ENCODE data around the gene BAHCC1. TPM values are rescaled to one million over a fixed set of nuclear protein-coding genes. Genes with fewer than 3 reads are reported as not detected.

Gene BAHCC1
- total and polyA plus RNA-seq, 9 of the 15 experiments (the other 6 are each of a cell fraction or from before 2014, with no cell fraction given): 0.14 to 26.9 (median 5.0) TPM

DNA sequence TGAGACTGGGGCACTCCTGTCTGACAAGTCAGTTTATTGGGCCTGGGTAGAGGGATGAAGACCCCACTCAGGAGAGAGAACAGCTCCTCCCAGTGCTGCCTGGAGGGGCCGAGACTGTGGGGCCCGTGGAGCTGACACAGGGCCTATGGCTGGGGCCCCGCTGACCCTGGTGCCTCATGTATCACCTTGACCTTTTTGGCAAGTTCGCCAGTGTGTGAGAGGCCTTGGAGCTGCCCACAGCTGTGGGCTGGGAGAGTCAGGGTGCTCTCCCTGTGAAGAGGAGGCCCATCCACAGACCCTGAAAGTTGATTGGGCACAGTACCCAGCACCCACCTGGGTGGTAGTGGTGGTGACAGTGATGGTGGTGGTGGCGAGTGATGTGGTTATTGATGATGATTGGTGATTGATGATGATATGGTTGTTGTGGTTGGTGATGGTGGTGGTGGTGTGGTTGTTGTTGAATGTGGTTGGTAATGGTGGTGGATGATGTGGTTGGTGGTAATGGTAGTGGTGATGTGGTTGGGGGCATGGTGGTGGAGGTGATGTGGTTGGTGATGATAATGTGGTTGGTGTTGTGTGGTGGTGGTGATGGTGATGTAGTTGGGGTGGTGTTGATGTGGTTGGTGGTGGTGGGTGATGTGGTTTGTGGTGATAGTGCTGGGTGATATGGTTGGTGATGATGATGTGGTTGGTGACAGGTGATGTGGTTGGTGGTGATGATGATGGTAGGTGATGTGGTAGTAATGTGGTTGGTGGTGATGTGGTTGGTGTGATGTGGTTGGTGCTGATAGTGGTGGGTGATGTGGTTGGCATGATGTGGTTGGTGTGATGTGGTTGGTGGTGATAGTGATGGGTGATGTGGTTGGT, 29.1 kb downstream of the BAHCC1 start (continued):
- TF ChIP-seq, protein P1, sequence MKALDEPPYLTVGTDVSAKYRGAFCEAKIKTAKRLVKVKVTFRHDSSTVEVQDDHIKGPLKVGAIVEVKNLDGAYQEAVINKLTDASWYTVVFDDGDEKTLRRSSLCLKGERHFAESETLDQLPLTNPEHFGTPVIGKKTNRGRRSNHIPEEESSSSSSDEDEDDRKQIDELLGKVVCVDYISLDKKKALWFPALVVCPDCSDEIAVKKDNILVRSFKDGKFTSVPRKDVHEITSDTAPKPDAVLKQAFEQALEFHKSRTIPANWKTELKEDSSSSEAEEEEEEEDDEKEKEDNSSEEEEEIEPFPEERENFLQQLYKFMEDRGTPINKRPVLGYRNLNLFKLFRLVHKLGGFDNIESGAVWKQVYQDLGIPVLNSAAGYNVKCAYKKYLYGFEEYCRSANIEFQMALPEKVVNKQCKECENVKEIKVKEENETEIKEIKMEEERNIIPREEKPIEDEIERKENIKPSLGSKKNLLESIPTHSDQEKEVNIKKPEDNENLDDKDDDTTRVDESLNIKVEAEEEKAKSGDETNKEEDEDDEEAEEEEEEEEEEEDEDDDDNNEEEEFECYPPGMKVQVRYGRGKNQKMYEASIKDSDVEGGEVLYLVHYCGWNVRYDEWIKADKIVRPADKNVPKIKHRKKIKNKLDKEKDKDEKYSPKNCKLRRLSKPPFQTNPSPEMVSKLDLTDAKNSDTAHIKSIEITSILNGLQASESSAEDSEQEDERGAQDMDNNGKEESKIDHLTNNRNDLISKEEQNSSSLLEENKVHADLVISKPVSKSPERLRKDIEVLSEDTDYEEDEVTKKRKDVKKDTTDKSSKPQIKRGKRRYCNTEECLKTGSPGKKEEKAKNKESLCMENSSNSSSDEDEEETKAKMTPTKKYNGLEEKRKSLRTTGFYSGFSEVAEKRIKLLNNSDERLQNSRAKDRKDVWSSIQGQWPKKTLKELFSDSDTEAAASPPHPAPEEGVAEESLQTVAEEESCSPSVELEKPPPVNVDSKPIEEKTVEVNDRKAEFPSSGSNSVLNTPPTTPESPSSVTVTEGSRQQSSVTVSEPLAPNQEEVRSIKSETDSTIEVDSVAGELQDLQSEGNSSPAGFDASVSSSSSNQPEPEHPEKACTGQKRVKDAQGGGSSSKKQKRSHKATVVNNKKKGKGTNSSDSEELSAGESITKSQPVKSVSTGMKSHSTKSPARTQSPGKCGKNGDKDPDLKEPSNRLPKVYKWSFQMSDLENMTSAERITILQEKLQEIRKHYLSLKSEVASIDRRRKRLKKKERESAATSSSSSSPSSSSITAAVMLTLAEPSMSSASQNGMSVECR (CRISPR knock-in tag; IDR thresholded peaks at IDR 0.05): no peak
- TF ChIP-seq ETV1 (tag; conservative IDR thresholded peaks at IDR 0.05; ENCODE audit: low read depth) (no peak), ZNF551 (CRISPR knock-in tag; IDR thresholded peaks at IDR 0.05) (no peak), ZNF778 (CRISPR knock-in tag; IDR thresholded peaks at IDR 0.05) (no peak), HDAC1 (IDR thresholded peaks at IDR 0.05) (0 out of 4 replicates have a peak, but pooled peaks of 1 of the 2 experiments have one; percentile 11), CBX5 (IDR thresholded peaks at IDR 0.05; ENCODE audit: borderline replicate concordance, low read depth) (no peak), HDAC2 (IDR thresholded peaks at IDR 0.05) (no peak), HMG20A (CRISPR knock-in tag; conservative IDR thresholded peaks at IDR 0.05) (no peak), NCOA2 (IDR thresholded peaks at IDR 0.05; ENCODE audit: partially characterized antibody in 2 of 2) (no peak), RUNX1 (IDR thresholded peaks at IDR 0.05; ENCODE audit: low read depth) (no peak), PYGO2 (tag; IDR thresholded peaks at IDR 0.05) (no peak), XRCC3 (IDR thresholded peaks at IDR 0.05) (no peak), FIP1L1 (IDR thresholded peaks at IDR 0.05; ENCODE audit: low read depth, low read length, poor library complexity, severe bottlenecking) (no peak), BCL6 (CRISPR knock-in tag; IDR thresholded peaks at IDR 0.05) (no peak), DNMT1 (IDR thresholded peaks at IDR 0.05) (no peak), ELF4 (CRISPR knock-in tag; IDR thresholded peaks at IDR 0.05) (peak; percentile 23; the same call in 1 of the 2 replicates), CBX1 (IDR thresholded peaks at IDR 0.05; ENCODE audit: low read depth) (no peak), EGR1 (conservative IDR thresholded peaks at IDR 0.05) (no peak), LARP7 (IDR thresholded peaks at IDR 0.05) (0 out of 2 replicates have a peak, but pooled peaks have one; percentile 23)
- TF ChIP-seq, protein P2, sequence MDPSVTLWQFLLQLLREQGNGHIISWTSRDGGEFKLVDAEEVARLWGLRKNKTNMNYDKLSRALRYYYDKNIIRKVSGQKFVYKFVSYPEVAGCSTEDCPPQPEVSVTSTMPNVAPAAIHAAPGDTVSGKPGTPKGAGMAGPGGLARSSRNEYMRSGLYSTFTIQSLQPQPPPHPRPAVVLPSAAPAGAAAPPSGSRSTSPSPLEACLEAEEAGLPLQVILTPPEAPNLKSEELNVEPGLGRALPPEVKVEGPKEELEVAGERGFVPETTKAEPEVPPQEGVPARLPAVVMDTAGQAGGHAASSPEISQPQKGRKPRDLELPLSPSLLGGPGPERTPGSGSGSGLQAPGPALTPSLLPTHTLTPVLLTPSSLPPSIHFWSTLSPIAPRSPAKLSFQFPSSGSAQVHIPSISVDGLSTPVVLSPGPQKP (CRISPR knock-in tag; IDR thresholded peaks at IDR 0.05): no peak
- TF ChIP-seq, protein P3, sequence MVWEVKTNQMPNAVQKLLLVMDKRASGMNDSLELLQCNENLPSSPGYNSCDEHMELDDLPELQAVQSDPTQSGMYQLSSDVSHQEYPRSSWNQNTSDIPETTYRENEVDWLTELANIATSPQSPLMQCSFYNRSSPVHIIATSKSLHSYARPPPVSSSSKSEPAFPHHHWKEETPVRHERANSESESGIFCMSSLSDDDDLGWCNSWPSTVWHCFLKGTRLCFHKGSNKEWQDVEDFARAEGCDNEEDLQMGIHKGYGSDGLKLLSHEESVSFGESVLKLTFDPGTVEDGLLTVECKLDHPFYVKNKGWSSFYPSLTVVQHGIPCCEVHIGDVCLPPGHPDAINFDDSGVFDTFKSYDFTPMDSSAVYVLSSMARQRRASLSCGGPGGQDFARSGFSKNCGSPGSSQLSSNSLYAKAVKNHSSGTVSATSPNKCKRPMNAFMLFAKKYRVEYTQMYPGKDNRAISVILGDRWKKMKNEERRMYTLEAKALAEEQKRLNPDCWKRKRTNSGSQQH (CRISPR knock-in tag; IDR thresholded peaks at IDR 0.05): peak; percentile 74; the same call in 1 of the 2 replicates
